ENCODE measurements around the gene LITAF.

DNA sequence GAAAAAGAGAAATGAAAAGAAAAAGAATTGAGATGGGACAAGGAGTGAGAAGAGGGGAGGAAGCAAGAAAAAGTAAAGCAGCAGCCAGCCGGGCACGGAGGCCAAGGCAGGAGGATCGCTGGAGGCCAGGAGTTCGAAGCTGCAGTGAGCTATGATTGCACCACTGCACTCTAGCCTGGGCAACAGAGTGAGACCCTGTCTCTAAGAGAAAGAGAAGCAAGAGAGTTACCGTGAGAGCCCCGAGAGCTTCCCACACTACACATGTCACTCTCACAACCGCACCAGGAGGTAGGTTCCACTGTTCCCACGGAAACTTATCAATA is 18.8 kb upstream of the LITAF start:
- TF ChIP-seq EP300 (IDR thresholded peaks at IDR 0.05) (no peak), POLR2A (IDR thresholded peaks at IDR 0.05) (no peak)
- TF ChIP-seq, protein P1, sequence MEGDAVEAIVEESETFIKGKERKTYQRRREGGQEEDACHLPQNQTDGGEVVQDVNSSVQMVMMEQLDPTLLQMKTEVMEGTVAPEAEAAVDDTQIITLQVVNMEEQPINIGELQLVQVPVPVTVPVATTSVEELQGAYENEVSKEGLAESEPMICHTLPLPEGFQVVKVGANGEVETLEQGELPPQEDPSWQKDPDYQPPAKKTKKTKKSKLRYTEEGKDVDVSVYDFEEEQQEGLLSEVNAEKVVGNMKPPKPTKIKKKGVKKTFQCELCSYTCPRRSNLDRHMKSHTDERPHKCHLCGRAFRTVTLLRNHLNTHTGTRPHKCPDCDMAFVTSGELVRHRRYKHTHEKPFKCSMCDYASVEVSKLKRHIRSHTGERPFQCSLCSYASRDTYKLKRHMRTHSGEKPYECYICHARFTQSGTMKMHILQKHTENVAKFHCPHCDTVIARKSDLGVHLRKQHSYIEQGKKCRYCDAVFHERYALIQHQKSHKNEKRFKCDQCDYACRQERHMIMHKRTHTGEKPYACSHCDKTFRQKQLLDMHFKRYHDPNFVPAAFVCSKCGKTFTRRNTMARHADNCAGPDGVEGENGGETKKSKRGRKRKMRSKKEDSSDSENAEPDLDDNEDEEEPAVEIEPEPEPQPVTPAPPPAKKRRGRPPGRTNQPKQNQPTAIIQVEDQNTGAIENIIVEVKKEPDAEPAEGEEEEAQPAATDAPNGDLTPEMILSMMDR (IDR thresholded peaks at IDR 0.05): no peak
